ENCODE results near the gene NFKBIZ.

NFKBIZ gene

DNA sequence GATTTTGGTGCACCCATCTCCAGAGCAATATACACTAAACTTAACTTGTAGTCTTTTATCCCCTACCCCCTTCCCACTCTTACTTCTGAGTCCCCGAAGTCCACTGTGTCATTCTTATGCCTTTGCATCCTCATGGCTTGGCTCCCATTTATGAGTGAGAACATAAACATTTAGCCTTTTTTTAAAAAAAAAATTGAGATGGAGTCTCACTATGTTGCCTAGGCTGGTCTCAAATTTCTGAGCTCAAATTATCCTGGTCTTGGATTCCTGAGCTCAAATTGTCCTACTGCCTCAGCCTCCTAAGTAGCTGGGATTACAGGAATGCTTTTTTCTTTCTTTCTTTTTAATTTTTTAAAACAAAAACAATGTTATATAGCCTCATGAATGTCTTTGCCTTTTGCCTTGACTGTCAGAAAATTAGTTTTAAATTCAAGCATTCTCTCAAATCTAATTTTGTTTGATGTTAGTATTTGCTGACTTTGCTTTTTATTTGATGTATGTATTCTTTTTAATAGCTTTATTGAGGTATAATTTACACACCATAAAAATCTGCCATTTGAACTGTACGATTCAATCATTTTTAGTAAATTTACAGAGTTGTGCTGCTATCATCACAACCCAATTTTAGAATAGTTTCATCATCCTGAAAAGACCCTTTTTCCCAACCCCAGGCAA lies 46.9 kb downstream of the NFKBIZ start:
- no peak overlapping the region for H3K4me3 ChIP-seq (ENCODE audit: low read depth, low read length)
- TF ChIP-seq MAX (IDR thresholded peaks at IDR 0.05; ENCODE audit: low read depth, low read length) (no peak), POLR2A (IDR thresholded peaks at IDR 0.05; ENCODE audit: extremely low read depth, insufficient read length) (no peak), MYC (IDR thresholded peaks at IDR 0.05; ENCODE audit: low read depth, low read length) (no peak)
- TF ChIP-seq, protein P1, sequence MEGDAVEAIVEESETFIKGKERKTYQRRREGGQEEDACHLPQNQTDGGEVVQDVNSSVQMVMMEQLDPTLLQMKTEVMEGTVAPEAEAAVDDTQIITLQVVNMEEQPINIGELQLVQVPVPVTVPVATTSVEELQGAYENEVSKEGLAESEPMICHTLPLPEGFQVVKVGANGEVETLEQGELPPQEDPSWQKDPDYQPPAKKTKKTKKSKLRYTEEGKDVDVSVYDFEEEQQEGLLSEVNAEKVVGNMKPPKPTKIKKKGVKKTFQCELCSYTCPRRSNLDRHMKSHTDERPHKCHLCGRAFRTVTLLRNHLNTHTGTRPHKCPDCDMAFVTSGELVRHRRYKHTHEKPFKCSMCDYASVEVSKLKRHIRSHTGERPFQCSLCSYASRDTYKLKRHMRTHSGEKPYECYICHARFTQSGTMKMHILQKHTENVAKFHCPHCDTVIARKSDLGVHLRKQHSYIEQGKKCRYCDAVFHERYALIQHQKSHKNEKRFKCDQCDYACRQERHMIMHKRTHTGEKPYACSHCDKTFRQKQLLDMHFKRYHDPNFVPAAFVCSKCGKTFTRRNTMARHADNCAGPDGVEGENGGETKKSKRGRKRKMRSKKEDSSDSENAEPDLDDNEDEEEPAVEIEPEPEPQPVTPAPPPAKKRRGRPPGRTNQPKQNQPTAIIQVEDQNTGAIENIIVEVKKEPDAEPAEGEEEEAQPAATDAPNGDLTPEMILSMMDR (IDR thresholded peaks at IDR 0.05; ENCODE audit: low read depth, low read length), result no peak
- DNase-seq (ENCODE audit: low read depth), result no peak

- no peak for DNase-seq (ENCODE audit: low read depth)
- H3K4me3 ChIP-seq (ENCODE audit: low read depth, low read length), result no peak overlapping the region
- TF ChIP-seq MYC (IDR thresholded peaks at IDR 0.05; ENCODE audit: low read depth, low read length) (no peak), MAX (IDR thresholded peaks at IDR 0.05; ENCODE audit: low read depth, low read length) (no peak), POLR2A (IDR thresholded peaks at IDR 0.05; ENCODE audit: extremely low read depth, insufficient read length) (no peak)
- TF ChIP-seq, protein P1 (IDR thresholded peaks at IDR 0.05; ENCODE audit: low read depth, low read length), result no peak
These were observed 47.7 kb downstream of the NFKBIZ start for GRCh38 chr3:101897013-101897412.

DNA sequence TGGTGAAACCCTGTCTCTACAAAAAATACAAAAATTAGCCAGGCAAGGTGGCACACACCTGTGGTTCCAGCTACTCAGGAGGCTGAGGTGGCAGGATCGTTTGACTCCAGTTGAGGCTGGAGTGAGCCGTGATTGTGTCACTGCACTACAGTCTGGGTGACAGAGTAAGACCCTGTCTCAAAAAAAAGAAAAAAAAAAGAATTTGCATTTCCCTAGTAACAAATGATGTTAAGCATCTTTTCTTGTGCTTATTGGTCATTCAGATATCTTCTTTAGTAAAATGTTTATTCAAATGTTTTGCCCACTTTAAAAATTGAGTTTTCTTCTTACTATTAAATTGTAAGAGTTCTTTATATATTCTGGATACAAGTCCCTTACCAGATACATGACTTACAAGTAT lies 48.7 kb downstream of the NFKBIZ start:
- H3K4me3 ChIP-seq (ENCODE audit: low read depth, low read length), result no peak overlapping the region
- TF ChIP-seq POLR2A (IDR thresholded peaks at IDR 0.05; ENCODE audit: extremely low read depth, insufficient read length), result no peak
- no peak for TF ChIP-seq MAX (IDR thresholded peaks at IDR 0.05; ENCODE audit: low read depth, low read length)
- TF ChIP-seq, protein P1 (IDR thresholded peaks at IDR 0.05; ENCODE audit: low read depth, low read length), result no peak
- TF ChIP-seq MYC (IDR thresholded peaks at IDR 0.05; ENCODE audit: low read depth, low read length), result no peak
- no peak for DNase-seq (ENCODE audit: low read depth)

DNA sequence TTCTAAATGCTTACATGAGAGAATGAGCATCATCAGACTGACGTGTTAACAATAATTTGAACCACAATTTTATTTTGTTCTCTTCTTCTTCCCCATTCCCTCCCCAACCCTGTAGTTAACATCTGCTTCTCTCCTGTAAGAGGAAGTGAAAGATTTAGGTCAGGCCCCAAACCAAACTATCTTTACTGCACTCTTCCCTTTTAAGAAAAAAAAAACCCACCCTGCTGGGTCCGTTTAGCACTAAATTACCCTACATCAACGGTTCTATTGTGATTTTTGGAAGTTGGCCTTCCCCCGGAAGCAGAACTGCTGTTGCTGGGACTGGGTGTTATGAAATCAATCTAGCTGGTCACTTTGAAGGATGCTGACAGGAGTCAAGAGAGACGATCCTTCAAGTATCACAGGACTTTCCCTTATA lies 49.4 kb downstream of the NFKBIZ start:
- TF ChIP-seq MYC (IDR thresholded peaks at IDR 0.05; ENCODE audit: low read depth, low read length), result no peak
- TF ChIP-seq, protein P1 (IDR thresholded peaks at IDR 0.05; ENCODE audit: low read depth, low read length), result no peak
- TF ChIP-seq MAX (IDR thresholded peaks at IDR 0.05; ENCODE audit: low read depth, low read length), result no peak
- TF ChIP-seq POLR2A (IDR thresholded peaks at IDR 0.05; ENCODE audit: extremely low read depth, insufficient read length), result no peak
- H3K4me3 ChIP-seq (ENCODE audit: low read depth, low read length), result no peak overlapping the region
- peak; percentile 70 for DNase-seq (ENCODE audit: low read depth)

- TF ChIP-seq, protein P1 (IDR thresholded peaks at IDR 0.05; ENCODE audit: low read depth, low read length), result no peak
- H3K4me3 ChIP-seq (ENCODE audit: low read depth, low read length), result no peak overlapping the region
- no peak for DNase-seq (ENCODE audit: low read depth)
These were observed 51.0 kb downstream of the NFKBIZ start for GRCh38 chr3:101900316-101900715.

- no peak overlapping the region for H3K4me3 ChIP-seq (ENCODE audit: low read depth, low read length)
- DNase-seq (ENCODE audit: low read depth), result no peak
- TF ChIP-seq POLR2A (IDR thresholded peaks at IDR 0.05; ENCODE audit: extremely low read depth, insufficient read length), result no peak
- no peak for TF ChIP-seq MYC (IDR thresholded peaks at IDR 0.05; ENCODE audit: low read depth, low read length)
- TF ChIP-seq, protein P1 (IDR thresholded peaks at IDR 0.05; ENCODE audit: low read depth, low read length), result no peak
- TF ChIP-seq MAX (IDR thresholded peaks at IDR 0.05; ENCODE audit: low read depth, low read length), result no peak
These were observed 51.4 kb downstream of the NFKBIZ start for GRCh38 chr3:101900736-101901135.
